ENCODE measurements around the gene BEAN1. TPM values are rescaled to one million over a fixed set of nuclear protein-coding genes. Genes with fewer than 3 reads are reported as not detected.

BEAN1 gene
- total RNA-seq, 1 donor from 2014 or later, result 0.39 TPM

- no peak for DNase-seq (ENCODE audit: low read depth in 2 of 2)
Observed at GRCh38 chr16:66469291-66469946, 42.3 kb downstream of the BEAN1 start.

- no peak for DNase-seq (ENCODE audit: low read depth in 2 of 2)
Observed at GRCh38 chr16:66469947-66470546, 43.0 kb downstream of the BEAN1 start.

GRCh38 chr16:66470556-66470955 lies 43.5 kb downstream of the BEAN1 start:
- no peak for DNase-seq (ENCODE audit: low read depth in 2 of 2)

DNA sequence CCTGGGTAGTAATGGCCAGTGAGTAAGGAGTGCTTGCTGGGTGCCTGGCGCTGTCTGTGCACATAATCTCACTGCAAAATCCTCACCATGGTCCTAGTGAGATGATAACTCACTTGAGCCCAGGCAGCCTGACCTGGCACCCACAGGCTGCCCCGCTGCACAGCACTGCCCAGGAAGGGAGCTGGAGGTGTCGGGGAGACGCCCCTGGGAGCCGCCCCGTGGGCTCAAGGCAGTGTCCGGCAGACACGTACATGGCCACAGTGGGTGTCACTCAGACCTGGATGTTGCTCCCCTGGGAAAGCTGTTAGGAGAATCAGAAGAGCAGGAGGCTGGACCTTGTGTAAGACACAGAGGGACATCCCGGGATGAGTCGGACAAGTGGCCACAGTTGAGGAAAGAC lies 44.2 kb downstream of the BEAN1 start:
- DNase-seq (ENCODE audit: low read depth in 2 of 2), result no peak

DNA sequence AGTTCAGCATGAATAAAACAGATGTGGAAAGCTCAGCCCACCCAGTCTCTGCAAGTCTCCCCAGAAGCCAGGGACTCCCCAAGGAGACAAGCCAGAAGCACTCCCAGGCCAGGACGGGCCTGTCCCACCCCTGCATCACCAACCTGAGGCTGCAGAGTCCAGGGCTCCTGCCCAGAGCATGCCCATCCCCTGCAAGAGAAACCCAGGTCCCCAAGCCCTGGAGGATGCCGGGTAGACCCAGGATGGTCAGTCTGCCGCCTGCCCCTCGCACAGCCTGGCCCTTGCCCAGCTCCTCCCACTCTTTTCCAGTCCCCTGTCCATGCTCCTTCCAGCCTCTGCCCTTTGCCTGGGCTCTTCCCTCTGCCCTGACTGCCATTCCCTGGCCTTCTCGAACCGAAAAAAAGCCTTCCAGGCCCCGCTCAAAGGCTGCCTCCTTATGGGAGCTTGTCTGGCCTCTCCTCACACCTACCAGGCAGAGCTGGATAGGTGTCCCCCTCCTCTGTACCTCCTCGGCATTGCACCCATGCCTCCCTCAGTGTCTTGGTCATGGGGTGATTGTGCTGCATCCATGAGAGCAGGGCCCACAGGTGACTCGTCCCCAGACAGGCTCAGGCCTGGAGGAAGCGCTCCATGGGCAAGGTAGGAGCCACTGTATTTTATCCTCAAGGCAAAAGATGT lies 44.8 kb downstream of the BEAN1 start:
- no peak for DNase-seq (ENCODE audit: low read depth in 2 of 2)

DNA sequence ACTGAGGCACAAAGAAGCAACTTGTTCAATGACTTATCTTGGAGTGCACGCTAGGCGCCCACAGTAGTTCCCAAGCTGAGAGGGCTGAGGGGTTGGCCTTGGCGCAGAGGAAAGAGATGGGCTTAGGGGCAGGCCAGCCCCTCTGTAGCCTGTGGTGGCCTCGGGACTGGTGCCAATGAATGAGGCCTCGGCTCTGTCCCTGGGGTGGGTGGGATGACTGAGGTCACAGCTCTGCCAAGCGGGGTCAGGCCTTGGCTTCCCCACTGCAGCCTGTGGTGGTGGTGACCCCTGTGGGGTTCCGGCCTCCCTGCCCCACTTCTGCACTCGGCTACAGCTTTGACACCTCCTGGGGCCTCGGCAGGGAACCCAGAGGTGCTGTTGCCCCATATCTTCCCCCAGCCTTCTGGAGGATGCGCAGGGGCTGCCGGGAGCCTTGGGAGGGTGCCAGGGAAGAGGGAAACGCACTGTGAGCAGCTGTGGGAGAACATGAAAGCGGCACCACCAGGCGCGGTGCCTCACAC lies 46.0 kb downstream of the BEAN1 start:
- DNase-seq (ENCODE audit: low read depth in 2 of 2), result no peak

- DNase-seq (ENCODE audit: low read depth in 2 of 2), result no peak
Observed at GRCh38 chr16:66473654-66474519, 46.8 kb downstream of the BEAN1 start.

- DNase-seq (ENCODE audit: low read depth in 2 of 2), result peak; percentile 24 to 39
Observed at GRCh38 chr16:66474750-66475199, 47.7 kb downstream of the BEAN1 start.

- no peak for DNase-seq (ENCODE audit: low read depth in 2 of 2)
Observed at GRCh38 chr16:66475232-66475631, 48.1 kb downstream of the BEAN1 start.

GRCh38 chr16:66476328-66477027 lies 49.4 kb downstream of the BEAN1 start:
- no peak for DNase-seq (ENCODE audit: low read depth in 2 of 2)

- DNase-seq (ENCODE audit: low read depth in 2 of 2), result no peak
Observed at GRCh38 chr16:66477028-66477515, 50.0 kb downstream of the BEAN1 start.

- peak; percentile 23 to 61 for DNase-seq (ENCODE audit: low read depth in 2 of 2)
Observed at GRCh38 chr16:66478733-66479511, 51.8 kb downstream of the BEAN1 start.

- DNase-seq (ENCODE audit: low read depth in 2 of 2), result no peak
Observed at GRCh38 chr16:66479661-66480264, 52.7 kb downstream of the BEAN1 start.

GRCh38 chr16:66480265-66481080 lies 53.4 kb downstream of the BEAN1 start:
- no peak for DNase-seq (ENCODE audit: low read depth in 2 of 2)

DNA sequence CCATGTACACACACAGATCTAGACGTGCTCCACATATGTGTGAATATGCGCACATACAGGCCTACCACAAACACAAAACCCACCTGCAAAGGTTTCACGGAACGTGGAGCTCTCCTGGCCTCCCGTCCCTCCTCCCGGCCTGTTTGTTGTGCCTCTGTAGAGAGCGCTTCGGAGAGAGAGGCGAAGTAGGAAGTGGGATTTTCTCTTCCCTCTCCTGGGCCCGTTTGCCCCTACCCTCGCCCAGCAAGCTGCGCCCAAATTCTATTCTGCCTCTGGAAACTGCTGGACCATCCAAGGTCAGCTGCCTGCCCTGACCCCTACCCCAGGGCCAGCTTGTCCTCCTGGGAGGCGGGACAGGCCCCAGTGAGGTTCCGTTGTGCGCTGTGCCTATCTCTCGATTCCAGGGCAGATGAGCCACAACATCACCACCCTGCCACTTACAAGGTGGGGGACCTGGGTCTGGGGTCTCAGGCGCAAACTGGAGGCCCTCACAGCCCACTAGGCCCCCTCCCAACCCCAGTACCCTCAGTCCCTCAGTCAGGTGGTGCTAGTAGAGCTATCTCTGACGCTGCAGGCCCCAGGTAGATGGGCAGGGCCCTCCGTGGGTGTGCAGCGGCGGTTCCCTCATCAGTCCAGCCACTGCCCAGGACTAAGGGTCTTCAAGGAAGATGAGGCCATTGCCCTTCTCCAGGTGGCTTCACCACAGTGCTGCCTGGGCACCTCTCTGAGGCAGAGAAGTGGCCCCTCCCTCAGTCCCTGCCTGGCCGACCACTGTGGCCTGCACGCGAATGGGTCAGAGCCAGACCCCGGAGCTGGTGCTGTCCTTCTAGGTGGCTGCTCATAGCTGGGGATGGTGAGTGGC lies 54.2 kb downstream of the BEAN1 start:
- DNase-seq (ENCODE audit: low read depth in 2 of 2), result no peak

DNA sequence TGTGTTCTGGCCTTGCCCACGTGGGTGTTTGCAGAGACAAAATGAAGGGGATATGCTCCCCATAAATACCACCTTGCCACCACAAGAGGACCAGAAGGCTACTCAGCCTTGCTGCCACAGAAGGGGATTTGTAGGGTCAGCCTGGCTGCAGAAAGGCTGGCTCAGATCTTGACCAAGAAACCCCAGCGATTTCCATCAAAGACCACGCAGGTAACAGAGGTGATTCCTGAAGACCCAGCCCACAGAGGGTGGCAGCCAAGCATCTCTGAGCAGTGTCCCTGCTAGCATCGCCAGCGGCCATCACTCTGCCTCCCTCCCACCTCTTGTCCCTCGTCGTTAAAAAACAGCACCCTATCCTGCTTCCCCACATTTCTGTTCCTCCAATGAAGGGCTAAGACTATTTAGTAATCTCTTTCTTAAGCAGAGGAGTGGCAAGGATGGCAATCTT lies 54.9 kb downstream of the BEAN1 start:
- no peak for DNase-seq (ENCODE audit: low read depth in 2 of 2)

DNA sequence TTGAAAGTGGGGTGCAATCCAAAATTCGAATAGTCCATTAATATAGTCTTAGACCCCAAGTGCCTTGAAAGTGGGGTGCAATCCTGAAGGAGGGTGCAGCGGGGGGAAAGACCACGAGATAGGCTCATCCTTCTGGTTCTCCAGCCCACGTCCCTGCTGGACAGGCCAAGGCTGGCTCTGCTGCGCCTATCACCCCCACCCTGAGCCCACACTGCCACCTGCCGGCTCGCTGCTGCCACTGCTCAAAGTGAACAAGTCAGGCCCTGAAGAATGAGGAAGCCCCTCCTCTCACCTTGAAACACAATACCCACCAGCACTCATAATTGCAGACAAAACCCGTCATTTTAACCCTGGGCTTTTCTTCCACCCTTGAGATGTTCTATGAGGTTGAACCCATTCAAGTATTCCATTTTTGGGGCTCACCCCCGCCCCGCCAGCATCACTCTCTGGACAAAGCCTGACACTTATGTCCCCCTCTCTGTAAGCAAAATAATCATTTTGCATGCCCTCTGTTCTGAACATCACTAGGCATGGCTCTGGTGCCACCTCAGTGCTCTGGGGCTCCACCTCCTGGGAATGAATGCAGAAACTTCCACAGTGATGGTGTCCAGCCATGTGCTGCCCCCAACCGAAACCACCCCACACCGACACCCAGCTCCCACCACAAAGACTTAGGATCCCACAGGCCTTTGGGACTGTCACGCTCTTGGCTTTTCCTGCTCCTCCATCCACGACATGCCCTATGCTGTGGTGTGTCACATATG lies 56.8 kb downstream of the BEAN1 start:
- DNase-seq (ENCODE audit: low read depth in 2 of 2), result peak; percentile 42 to 75
